HEK293T (cell line): ENCODE results near the gene TAS2R60.

ENCODE experiments used
- BHLHE40 ChIP-seq: fragments of 450-650 bp; IDR thresholded peaks from 2 replicates; pipeline ENCODE4 v1.6.1; 2016; ENCODE audit warnings: mild to moderate bottlenecking, moderate library complexity, borderline replicate concordance
- ELF4 ChIP-seq: fragments of 450-650 bp; IDR thresholded peaks from 2 replicates; pipeline ENCODE4 v1.6.1; 2017; ENCODE audit warnings: antibody characterized with exemption
- FOXA1 ChIP-seq: fragments of 450-650 bp; IDR thresholded peaks from 2 replicates; pipeline ENCODE4 v1.6.1; 2016; ENCODE audit warnings: mild to moderate bottlenecking
- FOXK2 ChIP-seq: fragments of 450-650 bp; IDR thresholded peaks from 2 replicates; pipeline ENCODE4 v1.6.1; 2016; ENCODE audit warnings: mild to moderate bottlenecking
- FOXM1 ChIP-seq: fragments of 450-650 bp; IDR thresholded peaks from 2 replicates; pipeline ENCODE4 v1.6.1; 2017; ENCODE audit warnings: mild to moderate bottlenecking, borderline replicate concordance
- HDGF ChIP-seq: fragments of 450-650 bp; IDR thresholded peaks from 2 replicates; pipeline ENCODE4 v1.6.1; 2017; ENCODE audit warnings: antibody characterized with exemption, borderline replicate concordance
- L3MBTL2 ChIP-seq: fragments of 450-650 bp; conservative IDR thresholded peaks from 2 replicates; pipeline ENCODE4 v1.6.1; 2016; ENCODE audit warnings: mild to moderate bottlenecking
- LEF1 ChIP-seq: fragments of 450-650 bp; IDR thresholded peaks from 2 replicates; pipeline ENCODE4 v1.6.1; 2017; ENCODE audit warnings: mild to moderate bottlenecking, borderline replicate concordance
- NFRKB ChIP-seq: fragments of 450-650 bp; IDR thresholded peaks from 2 replicates; pipeline ENCODE4 v1.6.1; 2016; ENCODE audit warnings: mild to moderate bottlenecking, moderate library complexity
- PKNOX1 ChIP-seq: fragments of 450-650 bp; IDR thresholded peaks from 2 replicates; pipeline ENCODE4 v1.6.1; 2016
- SP1 ChIP-seq: fragments of 450-650 bp; IDR thresholded peaks from 2 replicates; pipeline ENCODE4 v1.6.1; 2017
- SUZ12 ChIP-seq: fragments of 450-650 bp; IDR thresholded peaks from 2 replicates; pipeline ENCODE4 v1.6.1; 2016; ENCODE audit warnings: mild to moderate bottlenecking
- TARDBP ChIP-seq: fragments of 450-650 bp; IDR thresholded peaks from 2 replicates; pipeline ENCODE4 v1.6.1; 2016
- ZNF384 ChIP-seq: fragments of 450-650 bp; IDR thresholded peaks from 2 replicates; pipeline ENCODE4 v1.6.1; 2016

GRCh38 chr7:143492043-143492471, 48.8 kb downstream of the TAS2R60 start:
- TF ChIP-seq ELF4: no peak
- no peak for TF ChIP-seq FOXM1
- TF ChIP-seq SUZ12: no peak
- no peak for TF ChIP-seq FOXK2
- no peak for TF ChIP-seq ZNF384
- no peak for TF ChIP-seq TARDBP
- TF ChIP-seq SP1: no peak
- TF ChIP-seq L3MBTL2: no peak
- TF ChIP-seq PKNOX1: 0 out of 2 replicates have a peak, but pooled peaks have one; percentile 29
- TF ChIP-seq NFRKB: no peak
- no peak for TF ChIP-seq LEF1
- no peak for TF ChIP-seq BHLHE40
- TF ChIP-seq HDGF: no peak
- TF ChIP-seq FOXA1: no peak
